Umbilical cord (tissue), 2 donors: ENCODE data around the gene LRGUK. TPM values are rescaled to one million over a fixed set of nuclear protein-coding genes. Genes with fewer than 3 reads are reported as not detected.
A peak's percentile ranks its signal among the peaks of the same experiment; 100 is the strongest.

ENCODE experiments used
- DNase-seq: peaks from one replicate; pipeline ENCODE4 v3.0.0-alpha.2; 2015; ENCODE audit warnings: low spot score
- total RNA-seq: library from RNA; depleted of rRNA; stranded (reverse); fragments of >200 nt; gene quantifications from one replicate; pipeline ENCODE4 v1.2.3, GENCODE V29; 2014; ENCODE audit warnings: low replicate concordance; ENCODE audit not compliant: insufficient read depth

Gene LRGUK
- total RNA-seq, 1 donor from 2014 or later: 0.48 TPM

DNA sequence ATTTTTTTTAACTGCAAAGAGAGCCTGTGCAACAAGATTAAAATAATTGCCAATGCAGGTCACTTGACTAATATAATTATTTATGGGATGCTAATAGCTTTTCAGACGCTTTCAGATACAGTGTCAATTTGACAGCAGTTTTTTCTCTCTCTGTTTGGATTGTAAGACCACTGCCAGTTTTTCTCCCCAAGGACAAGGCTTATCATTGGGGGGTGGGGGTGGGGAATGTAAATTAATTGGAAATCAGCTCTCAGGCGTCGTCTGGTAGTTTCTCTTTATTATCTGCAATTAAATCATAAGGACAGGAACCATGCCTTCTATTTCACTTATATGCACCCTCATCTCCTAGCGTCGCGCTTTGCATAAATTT lies 559 bp upstream of the LRGUK start:
- no peak for DNase-seq

DNA sequence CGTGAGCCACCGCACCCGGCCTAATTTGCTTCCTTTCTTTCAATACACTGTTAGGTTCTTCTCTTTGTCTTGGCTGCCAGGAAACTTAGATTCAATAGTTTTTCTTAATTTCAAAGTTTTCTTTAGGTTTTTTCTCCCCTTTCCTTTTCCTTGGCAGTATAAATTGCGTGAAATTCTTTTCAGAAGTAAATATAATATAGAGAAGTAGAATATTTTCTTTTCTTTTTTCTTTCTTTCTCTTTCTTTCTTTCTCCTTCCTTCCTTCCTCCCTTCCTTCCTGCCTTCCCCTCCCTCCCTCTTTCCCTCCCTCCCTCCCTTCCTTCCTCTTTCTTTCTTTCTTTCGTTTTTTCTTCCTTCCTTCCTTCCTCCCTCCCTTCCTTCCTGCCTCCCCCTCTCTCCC lies 1.7 kb downstream of the LRGUK start:
- no peak for DNase-seq

DNA sequence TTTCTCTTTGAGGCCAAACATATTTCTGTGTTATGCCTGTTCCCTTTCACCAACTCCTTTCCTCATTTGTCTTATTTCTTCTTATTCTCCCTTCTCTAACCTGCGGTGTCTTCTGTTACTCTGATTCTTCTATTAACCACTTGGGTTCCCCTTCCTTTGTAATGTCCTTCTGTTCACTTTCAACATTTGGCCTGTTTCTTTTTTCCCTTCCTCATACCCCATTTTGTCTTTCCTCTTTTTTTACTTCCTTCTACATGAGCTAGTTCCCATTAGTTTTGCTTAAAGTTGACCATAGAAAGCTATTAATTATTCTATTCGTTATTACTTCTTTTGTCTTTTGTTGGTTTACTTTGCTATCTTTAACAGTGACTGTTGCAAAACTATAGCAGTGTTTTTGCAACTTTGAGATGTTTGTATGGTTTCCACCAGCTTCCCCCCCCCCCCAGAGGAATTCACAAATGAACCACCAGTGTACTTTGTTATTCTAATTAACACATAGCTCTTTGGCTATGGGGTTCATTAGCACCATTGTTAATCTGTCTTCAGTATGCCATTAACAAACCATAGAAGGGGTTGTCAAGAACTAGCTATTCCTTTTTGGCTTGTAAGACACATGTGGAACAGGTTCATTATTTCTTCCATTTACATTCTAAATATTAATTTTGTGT lies 2.9 kb downstream of the LRGUK start:
- DNase-seq: no peak

GRCh38 chr7:134134004-134134403 lies 6.9 kb downstream of the LRGUK start:
- DNase-seq: no peak

DNA sequence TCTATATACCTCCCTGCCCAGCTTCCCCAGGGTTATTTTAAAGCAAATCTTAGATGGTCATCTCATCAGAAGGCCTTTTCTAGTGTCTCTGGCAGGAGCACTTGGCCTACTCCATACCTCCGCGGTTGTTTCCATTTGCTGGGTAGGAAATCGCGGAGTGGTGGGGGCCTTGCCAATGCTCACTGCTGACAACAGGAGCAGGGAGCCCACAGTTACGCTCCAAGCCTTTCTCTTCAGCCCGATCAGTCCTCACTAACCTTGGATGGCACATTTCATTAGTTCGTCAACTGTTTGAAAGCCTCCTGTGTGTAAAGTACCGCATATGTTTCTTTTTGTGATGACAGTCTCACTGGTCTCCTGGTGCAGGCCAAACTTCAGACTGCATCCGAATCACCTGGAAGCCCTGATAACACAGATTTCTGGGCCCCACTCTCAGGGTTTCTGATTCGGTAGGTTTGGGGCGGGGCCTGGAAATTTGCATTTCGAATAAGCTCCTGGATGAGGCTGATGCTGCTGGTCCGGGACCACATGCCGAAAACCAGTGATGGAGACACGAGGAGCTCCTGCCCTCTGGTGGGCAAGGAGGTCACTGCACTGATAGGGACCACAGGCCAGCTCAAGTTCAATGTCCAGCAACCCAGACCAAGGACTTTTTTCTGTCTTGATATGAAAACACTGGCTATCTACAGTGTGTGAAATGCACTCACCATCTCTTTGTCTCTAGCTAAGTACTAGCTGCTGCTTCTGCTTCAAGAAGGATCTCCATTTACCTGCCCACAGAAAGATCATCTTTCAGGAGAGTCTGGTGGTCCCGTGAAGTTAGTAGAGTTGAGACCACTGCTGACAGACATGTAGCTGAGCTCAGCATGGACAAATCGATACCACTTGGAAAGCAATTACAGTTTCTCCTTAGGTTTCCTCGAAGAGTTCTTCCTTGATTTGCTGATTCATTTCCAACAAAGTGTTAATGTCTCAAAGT lies 14.0 kb downstream of the LRGUK start:
- peak; percentile 61 for DNase-seq

- no peak for DNase-seq
Measured at GRCh38 chr7:134141868-134142264, 14.7 kb downstream of the LRGUK start.

- no peak for DNase-seq
Measured at GRCh38 chr7:134153493-134154136, 26.5 kb downstream of the LRGUK start.

GRCh38 chr7:134154581-134155130 lies 27.5 kb downstream of the LRGUK start:
- no peak for DNase-seq

GRCh38 chr7:134155206-134155605 lies 28.1 kb downstream of the LRGUK start:
- no peak for DNase-seq

DNA sequence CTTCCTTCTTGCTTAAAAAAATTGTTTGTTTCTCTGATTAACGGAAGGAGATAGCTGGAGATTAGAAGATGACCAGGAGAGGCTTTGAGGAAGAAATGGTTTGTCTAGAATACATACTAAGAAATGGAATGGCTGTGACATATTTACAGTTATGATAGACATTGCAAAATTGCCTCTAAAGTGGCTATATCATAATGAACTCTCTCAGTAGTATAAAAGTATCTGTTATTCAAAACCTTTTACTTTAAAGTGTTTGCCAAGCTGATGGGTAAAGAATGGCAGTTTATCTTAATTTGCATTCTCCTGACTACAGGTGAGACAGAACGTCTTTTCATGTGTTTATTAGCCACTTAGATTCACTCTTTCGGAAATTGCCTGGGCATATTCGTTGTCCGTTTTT lies 28.7 kb downstream of the LRGUK start:
- DNase-seq: no peak

DNA sequence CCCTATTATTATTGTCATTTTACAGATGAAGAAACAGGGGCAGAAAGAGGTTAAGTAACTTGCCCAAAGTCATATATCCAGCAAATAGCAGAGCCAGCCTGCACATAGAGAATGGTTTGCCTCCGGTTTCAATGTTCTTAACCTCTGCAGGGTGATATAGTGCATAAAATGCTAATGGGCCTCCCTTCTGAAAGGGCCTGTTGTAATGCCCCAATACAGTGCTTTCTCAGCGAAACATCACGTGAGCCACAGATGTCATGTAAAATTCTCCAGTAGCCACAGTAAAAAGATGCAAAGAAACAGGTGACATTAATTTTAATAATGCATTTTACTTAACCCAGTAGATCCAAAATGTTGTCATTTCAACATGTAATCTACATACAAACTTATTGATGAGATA lies 38.1 kb downstream of the LRGUK start:
- no peak for DNase-seq

GRCh38 chr7:134167250-134167649 lies 40.1 kb downstream of the LRGUK start:
- no peak for DNase-seq

DNA sequence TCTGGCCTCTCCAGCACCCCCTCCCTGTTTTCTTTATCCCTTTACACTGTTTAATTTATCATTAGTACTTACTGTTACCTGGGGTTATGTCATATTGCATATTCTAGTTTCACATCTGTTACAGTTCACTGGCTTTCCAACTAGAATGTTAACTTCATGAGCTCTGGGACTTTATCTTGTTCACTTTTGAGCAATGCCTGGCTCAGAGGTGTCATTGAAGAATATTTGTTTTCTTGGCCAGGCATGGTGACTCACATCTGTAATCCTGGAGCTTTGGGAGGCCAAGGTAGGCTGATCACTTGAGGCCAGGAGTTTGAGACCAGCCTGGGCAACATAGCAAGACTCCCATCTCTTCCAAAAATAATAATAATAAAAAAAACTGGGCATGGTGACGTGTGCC lies 40.7 kb downstream of the LRGUK start:
- no peak for DNase-seq

- DNase-seq: no peak
Measured at GRCh38 chr7:134174795-134175261, 47.7 kb downstream of the LRGUK start.

DNA sequence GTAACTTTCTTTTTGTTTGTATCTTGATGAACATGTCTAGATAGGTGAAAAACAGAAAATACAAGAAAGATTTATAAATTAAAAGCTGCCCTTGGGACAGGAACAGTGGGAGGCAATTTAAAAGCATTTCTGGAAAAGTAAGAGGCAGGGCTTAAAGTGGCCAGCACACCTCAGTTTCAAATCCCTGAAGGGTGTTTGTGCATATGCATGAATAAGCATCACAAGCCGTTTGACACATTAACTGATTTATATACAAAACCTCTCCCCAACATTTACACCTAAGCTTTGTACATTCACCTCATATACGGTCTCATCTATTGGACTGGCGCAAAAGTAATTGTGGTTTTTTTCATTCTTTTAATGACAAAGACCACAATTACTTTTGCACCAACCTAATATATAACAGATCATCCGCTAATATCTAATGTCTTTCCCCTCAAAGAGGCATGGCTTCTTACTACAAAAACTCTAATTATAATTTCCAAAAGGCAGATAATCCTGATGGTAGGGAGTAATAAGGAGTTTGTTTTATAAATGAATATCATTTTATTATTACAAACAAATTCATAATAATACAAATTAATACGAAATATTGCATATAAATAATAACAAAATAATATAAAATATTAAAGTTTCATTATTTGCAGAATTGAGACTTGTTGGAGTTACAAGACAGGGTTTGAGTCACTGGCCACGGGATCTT lies 48.3 kb downstream of the LRGUK start:
- no peak for DNase-seq

GRCh38 chr7:134176037-134176350 lies 48.9 kb downstream of the LRGUK start:
- no peak for DNase-seq

DNA sequence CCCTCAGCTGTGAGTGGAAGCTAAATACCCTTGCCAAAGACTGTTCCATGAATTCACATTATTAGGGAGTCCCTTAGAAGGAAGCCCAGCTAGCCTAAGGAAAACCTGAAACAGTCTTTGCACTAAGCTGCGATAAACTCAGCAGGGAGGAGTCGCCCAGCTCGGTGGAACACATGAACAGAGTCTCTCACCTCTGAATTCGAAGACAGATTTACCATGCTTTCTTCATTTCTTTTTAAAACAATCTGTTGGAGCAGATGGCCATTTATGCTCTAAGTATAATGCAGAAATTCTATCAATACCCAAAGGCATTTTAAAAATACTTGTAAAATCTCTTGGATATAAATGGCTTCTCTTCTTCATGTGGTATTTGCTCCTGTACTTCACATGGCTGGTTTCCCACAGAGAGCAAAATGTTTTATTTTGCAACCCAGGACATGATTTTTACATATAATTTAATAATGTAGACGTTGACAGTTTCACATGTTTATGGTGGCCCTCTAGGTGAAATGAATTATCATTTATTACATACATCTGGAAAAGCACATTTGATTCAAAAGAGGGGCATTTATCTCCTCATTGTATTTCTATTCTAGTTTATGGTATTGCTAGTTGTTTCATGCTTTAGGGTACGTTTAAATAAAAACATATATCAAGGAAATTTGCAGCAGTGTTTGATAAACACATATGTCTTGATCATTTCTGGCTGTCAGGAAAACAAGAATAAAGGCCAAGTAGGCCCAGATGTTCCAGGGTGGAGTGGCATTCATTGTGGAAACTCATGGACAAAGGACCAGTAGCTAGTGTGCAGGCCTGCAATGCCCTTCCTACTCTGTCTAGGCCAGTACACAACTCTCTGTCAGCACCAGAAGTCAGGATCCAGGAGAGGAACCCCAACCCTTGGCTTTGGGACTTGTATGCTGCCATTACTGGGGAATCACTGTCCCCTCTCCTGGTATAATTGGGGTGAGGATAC lies 52.2 kb downstream of the LRGUK start:
- DNase-seq: no peak

DNA sequence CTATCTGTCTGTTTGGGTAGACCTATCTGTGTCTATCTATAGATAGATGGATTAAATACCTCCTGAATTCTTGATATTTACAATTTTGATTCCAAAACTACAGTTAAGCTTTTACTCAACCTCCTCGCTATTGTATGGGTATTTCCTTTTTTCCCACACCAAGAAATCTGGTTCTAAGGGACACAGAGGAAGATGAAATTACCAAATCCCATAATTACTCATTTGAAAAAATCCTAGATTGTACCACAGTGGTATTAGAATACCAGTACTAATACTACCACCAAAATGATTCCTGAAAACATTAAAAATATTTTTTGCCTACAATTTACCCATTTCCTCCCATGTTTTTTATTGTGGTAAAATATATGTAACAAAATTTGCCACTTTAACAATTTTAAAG lies 53.2 kb downstream of the LRGUK start:
- no peak for DNase-seq

- no peak for DNase-seq
Measured at GRCh38 chr7:134182078-134182477, 54.9 kb downstream of the LRGUK start.

DNA sequence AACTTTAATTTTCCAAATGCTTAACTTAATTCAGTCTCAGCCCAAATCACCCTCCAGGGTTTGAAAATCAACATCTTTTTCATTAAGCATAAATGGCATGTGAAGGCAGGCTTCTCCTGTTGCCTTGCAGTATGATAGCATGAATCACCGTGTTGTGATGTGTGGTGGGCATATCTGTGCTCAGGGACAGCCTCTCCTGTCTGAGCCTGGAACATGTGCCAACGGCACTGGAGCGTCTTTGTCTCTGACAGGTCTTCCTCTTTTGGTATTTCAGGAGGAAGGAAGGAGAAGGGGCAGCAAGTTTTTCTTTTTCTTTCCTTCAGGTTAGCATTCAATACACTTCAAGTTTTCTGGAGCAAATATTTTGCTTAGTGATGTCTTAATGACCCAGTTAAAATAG lies 57.6 kb downstream of the LRGUK start:
- DNase-seq: peak; percentile 4
